Stimulated activated naive CD8-positive, alpha-beta T cell treated with anti-CD3 and anti-CD28 coated beads, Interleukin-15, Interleukin-2, amounts not matched to agents 100 U/mL and 50 U/mL, for 24 hours (primary cell): Measurements from ENCODE around the gene HK2.

ENCODE experiments used
- ATAC-seq: fragments of 150-1000 bp; cut with Tn5 transposase; one replicate; pipeline ENCODE4 v1.10.0; 2021
- DNase-seq: peaks from one replicate; pipeline ENCODE4 v3.0.0; 2021

Gene HK2

GRCh38 chr2:74937221-74937880, 103.4 kb downstream of the HK2 start:
- ATAC-seq: no peak
- DNase-seq: no peak

DNA sequence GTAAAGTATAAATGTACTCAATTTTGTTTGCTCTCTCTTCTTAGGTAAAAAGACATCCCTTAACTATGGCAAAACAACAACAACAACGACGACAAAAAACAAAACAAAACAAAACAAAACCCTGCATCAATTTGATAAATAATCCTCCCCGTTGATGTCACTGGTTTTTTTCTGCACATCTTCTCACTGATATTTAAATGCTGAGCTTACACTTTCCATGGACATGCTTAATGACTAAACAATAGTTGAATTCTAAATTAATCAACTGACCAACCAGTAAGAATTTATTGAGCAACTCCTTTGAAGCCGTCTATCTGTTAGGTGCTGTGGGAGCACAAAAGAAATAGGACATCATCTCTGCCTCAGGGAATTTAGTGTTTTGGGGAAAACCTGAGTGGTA, 104.3 kb downstream of the HK2 start:
- no peak for DNase-seq
- no peak for ATAC-seq

DNA sequence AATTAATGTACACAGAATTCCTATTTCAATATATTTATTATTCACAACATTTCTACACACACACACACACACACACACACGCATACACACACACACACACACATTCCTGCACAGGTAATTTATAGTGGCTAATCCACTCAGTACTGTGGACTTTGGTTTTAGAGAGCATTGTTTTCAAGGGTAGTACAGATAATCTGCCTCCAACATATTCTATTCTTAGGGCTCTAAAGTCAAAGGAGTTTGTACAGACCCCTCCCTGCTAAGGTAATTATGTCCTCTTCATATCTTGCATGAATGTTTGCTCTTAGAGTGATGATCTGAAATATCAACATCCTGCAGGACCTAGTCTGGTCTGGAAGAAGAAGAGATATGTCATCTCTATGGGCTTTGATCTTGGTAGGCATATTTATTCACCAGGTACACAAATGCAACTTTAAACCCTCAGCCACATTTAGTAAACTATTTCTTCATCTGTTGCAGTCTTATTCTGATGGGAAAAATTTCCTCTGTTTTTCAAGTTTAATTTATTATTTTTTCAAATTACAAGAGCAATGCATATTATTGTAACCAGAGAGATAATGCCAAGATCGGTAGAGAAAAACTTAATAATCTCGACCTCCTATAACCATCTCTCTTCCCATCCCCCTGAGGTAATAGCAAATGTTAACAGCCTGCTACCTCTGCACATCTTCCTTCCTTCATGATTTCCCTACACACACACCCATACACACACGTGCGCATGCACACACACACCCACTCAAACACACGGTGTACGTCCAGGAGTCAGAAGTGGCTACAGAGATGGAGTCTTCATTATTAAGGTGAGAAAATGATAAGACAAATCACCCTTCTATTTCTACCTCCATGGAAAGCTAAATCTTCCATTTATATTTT, 106.2 kb downstream of the HK2 start:
- no peak for DNase-seq
- no peak for ATAC-seq

DNA sequence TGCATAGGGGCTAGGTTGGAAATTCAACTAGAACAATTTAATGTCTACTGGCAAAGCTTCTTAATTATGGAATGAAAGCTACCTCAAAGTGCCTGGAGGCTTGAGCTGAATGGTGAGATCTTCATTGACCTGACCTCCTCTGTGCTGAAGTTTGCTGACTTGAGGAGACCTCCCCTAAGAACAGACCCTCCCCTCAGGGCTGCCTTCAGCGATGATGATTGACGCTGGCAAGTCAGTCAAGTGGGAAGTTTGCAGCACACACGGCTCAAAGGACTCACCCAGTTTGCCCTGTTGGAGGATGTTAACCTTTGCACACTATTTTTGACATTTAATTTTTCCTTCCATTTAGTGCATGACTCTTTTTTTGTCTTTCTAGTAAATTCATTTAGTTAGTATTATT, 107.4 kb downstream of the HK2 start:
- no peak for ATAC-seq
- DNase-seq: no peak

GRCh38 chr2:74942263-74942662, 108.3 kb downstream of the HK2 start:
- ATAC-seq (no peak), DNase-seq (no peak)
